ENCODE data around the gene PLCB1.
"Not testable (repeated sequence)": the region's sequence is repeated elsewhere in the genome, so short reads cannot be mapped to it uniquely, and the experiment has no call there.

Gene PLCB1

DNA sequence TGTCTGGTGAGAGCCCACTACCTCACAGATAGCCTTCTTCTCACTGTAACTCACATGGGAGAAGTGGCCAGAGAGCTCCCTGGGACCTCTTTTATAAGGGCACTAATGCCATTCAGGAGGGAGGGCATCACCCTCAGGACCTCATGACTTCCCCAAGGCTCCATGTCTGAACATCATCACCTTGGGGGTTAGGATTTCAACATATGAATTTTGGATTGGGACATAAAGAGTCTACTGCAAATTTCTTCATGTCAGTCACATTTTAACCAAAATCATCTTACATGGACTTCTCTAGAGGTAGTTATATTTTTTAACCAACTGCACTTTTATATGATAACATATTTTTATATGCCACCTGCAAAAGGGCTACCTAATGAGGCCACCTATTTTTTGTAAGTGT is 324.7 kb downstream of the PLCB1 start:
- Histone ChIP-seq H3K9me3 (ENCODE audit: insufficient read depth, low read depth, low read length) (no peaks in the 10 kb centered on the region), H3K27me3 (ENCODE audit: insufficient read depth, low read length) (no peaks in the 10 kb centered on the region), H3K36me3 (ENCODE audit: insufficient read depth, low read depth, low read length) (no peaks in the 10 kb centered on the region), H3K27ac (ENCODE audit: low read length) (no peak overlapping the region), H3K9ac (ENCODE audit: low read depth, low read length) (no peak overlapping the region), H3K4me3 (ENCODE audit: low read length) (no peak overlapping the region), H3K4me1 (ENCODE audit: insufficient read depth, low read length) (no peaks in the 10 kb centered on the region)

DNA sequence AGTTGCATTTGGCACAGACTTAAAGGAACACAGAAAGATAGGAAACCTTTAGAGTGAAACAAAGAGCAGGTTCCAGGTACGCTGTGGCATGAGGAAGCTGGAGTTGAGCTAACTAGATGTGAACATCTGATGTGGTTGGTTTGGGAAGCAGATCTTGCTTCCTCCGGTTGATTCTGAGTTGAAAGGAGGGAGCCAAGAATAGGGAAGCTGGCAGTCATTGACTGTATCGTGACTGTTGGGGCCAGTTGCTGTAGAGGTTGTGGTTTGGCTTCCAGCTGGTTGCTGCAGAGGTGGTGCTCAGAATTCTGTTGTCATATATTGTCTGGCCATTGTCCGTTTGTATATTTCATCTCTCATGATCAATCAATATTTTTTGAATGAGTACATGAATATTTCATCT is 325.9 kb downstream of the PLCB1 start:
- Histone ChIP-seq H3K27ac (ENCODE audit: low read length) (no peak overlapping the region), H3K27me3 (ENCODE audit: insufficient read depth, low read length) (no peaks in the 10 kb centered on the region), H3K9ac (ENCODE audit: low read depth, low read length) (no peak overlapping the region), H3K4me3 (ENCODE audit: low read length) (no peak overlapping the region), H3K9me3 (ENCODE audit: insufficient read depth, low read depth, low read length) (no peaks in the 10 kb centered on the region), H3K36me3 (ENCODE audit: insufficient read depth, low read depth, low read length) (no peaks in the 10 kb centered on the region), H3K4me1 (ENCODE audit: insufficient read depth, low read length) (no peaks in the 10 kb centered on the region)

DNA sequence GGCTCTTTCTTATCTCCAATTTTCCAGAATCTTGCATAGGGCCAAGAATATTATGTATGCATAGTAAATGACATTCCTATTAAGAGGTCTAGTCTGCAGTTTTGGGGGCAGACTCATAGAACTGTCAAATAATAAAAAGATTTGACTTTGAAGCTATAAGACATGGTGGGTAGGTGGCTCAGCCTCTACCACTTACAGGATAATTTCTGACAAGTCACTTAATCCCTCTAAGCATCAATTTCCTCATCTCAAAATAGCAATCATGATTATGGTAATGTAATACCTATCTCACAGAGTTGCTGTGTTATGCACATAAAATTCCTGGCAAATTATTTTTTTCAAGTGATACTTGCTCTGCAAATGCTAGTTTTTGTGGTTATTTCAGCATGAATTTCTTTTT is 329.1 kb downstream of the PLCB1 start:
- H3K27ac ChIP-seq (ENCODE audit: low read length), result no peak overlapping the region

DNA sequence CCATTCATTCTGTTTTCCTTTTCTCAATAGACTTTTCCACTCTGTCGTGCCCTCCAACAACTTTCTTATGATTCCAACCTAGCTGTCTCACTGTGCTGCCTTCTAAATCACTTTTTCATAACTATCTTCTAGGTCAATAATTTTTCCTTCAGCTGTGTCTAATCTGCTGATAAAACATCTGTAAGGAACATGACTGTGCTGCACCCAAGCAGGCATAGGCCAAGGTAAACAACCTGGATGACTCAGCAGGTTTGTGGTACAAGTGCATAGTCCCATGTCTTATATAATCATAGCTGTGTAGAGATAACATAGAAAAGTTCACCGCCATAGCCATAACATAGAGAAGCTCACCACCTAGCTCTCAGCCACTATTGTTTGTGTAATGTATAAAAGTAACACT is 332.3 kb downstream of the PLCB1 start:
- Histone ChIP-seq H3K4me1 (ENCODE audit: insufficient read depth, low read length) (no peaks in the 10 kb centered on the region), H3K9ac (ENCODE audit: low read depth, low read length) (no peak overlapping the region), H3K36me3 (ENCODE audit: insufficient read depth, low read depth, low read length) (no peaks in the 10 kb centered on the region), H3K27me3 (ENCODE audit: insufficient read depth, low read length) (no peaks in the 10 kb centered on the region), H3K9me3 (ENCODE audit: insufficient read depth, low read depth, low read length) (peaks cover 5% of the 10 kb centered on the region; the same call in 1 of the 2 replicates), H3K27ac (ENCODE audit: low read length) (no peak overlapping the region), H3K4me3 (ENCODE audit: low read length) (no peak overlapping the region)

More for the DNA sequence above, 329.1 kb downstream of the PLCB1 start:
- H3K36me3 ChIP-seq (ENCODE audit: insufficient read depth, low read depth, low read length), result no peaks in the 10 kb centered on the region
- no peak overlapping the region for H3K9ac ChIP-seq (ENCODE audit: low read depth, low read length)
- H3K4me1 ChIP-seq (ENCODE audit: insufficient read depth, low read length), result no peaks in the 10 kb centered on the region
- no peak overlapping the region for H3K4me3 ChIP-seq (ENCODE audit: low read length)
- peaks cover 5% of the 10 kb centered on the region; the same call in 1 of the 2 replicates for H3K9me3 ChIP-seq (ENCODE audit: insufficient read depth, low read depth, low read length)
- no peaks in the 10 kb centered on the region for H3K27me3 ChIP-seq (ENCODE audit: insufficient read depth, low read length)

DNA sequence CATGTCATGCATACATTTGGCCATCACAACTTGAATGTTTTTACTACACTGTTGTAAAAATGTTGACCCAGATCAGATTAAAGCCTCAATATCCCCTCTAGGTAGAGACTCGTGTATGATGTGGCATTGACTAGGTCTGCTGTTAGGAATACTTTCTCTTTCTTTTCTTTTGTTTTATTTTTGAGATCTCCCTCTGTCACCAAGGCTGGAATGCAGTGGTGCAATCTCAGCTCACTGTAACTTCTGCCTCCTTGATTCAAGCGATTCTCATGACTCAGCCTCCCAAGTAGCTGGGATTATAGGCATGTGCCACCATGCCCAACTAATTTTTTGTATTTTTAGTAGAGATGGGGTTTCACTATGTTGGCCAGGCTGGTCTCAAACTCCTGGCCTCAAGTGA is 334.7 kb downstream of the PLCB1 start:
- not testable (repeated sequence) for H3K4me1 ChIP-seq (ENCODE audit: insufficient read depth, low read length); H3K27me3 ChIP-seq (ENCODE audit: insufficient read depth, low read length); H3K9ac ChIP-seq (ENCODE audit: low read depth, low read length); H3K9me3 ChIP-seq (ENCODE audit: insufficient read depth, low read depth, low read length); H3K4me3 ChIP-seq (ENCODE audit: low read length); H3K27ac ChIP-seq (ENCODE audit: low read length); H3K36me3 ChIP-seq (ENCODE audit: insufficient read depth, low read depth, low read length)

DNA sequence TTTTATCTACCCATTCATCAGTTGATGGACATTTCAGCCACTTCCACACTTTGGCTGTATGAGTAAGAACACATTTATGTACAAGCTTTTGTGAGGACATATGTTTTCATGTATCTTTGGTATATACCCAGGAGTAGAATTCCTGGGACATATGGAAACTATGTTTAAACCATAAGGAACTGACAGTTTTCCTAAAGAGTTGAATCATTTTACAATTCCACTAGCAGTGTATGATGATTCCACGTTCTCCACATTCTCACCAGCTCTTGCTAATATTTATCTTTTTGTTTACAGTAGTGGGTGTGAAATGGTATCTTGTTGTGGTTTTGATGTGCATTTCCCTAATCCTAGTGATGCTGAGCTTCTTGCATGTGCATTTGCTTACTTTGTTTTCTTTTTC is 338.1 kb downstream of the PLCB1 start:
- no peak overlapping the region for H3K27ac ChIP-seq (ENCODE audit: low read length)
- peaks cover 12% of the 10 kb centered on the region; the same call in 1 of the 2 replicates for H3K4me1 ChIP-seq (ENCODE audit: insufficient read depth, low read length)
- H3K4me3 ChIP-seq (ENCODE audit: low read length), result no peak overlapping the region
- no peaks in the 10 kb centered on the region for H3K27me3 ChIP-seq (ENCODE audit: insufficient read depth, low read length)
- H3K9me3 ChIP-seq (ENCODE audit: insufficient read depth, low read depth, low read length), result no peaks in the 10 kb centered on the region
- H3K36me3 ChIP-seq (ENCODE audit: insufficient read depth, low read depth, low read length), result no peaks in the 10 kb centered on the region
- H3K9ac ChIP-seq (ENCODE audit: low read depth, low read length), result no peak overlapping the region

DNA sequence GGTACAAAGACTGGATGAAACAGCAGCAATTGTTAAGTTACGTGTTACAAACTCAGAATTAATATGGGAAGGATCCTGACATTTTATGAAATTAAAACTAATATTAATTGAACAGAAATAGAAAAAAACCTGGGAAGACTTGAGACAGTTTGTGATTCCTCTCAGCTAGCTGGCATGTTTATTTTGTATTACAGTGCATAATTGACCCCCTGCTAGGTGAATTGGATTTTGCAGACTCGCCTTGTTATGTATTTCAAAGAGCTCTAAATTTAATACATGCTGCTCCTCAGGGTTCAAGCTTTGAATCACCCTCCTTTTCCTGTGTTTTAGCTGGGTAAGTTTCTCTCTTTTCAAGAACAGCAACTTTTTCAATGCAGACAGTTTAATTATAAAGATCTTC is 339.4 kb downstream of the PLCB1 start:
- Histone ChIP-seq H3K27me3 (ENCODE audit: insufficient read depth, low read length) (no peaks in the 10 kb centered on the region), H3K4me3 (ENCODE audit: low read length) (0 out of 2 replicates have a peak overlapping the region, but pooled peaks have one; percentile 1), H3K4me1 (ENCODE audit: insufficient read depth, low read length) (peaks cover 12% of the 10 kb centered on the region; the same call in 1 of the 2 replicates), H3K36me3 (ENCODE audit: insufficient read depth, low read depth, low read length) (no peaks in the 10 kb centered on the region), H3K27ac (ENCODE audit: low read length) (no peak overlapping the region), H3K9ac (ENCODE audit: low read depth, low read length) (no peak overlapping the region), H3K9me3 (ENCODE audit: insufficient read depth, low read depth, low read length) (no peaks in the 10 kb centered on the region)

DNA sequence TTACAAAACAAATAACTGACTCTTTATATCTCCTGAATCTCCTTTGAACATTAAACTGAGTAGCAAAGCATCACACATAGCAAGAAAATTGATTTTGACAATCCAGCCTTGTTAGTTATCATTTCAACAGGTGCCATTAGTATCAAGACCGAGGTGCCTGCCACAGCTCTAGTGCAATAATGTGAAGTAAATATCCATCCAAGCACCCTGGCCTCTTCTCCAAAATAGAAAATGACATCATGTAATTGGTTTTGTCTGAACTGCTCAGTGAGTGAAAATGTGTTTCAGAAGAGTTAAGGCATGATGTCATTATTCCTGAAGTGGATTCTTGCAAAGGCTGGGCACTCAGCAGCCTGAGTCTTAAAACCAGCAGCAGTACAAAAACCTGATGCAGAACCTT is 341.4 kb downstream of the PLCB1 start:
- H3K4me3 ChIP-seq (ENCODE audit: low read length), result no peak overlapping the region
- peaks cover 12% of the 10 kb centered on the region; the same call in 1 of the 2 replicates for H3K4me1 ChIP-seq (ENCODE audit: insufficient read depth, low read length)
- H3K27ac ChIP-seq (ENCODE audit: low read length), result no peak overlapping the region
- H3K9ac ChIP-seq (ENCODE audit: low read depth, low read length), result no peak overlapping the region
- H3K9me3 ChIP-seq (ENCODE audit: insufficient read depth, low read depth, low read length), result no peaks in the 10 kb centered on the region
- no peaks in the 10 kb centered on the region for H3K36me3 ChIP-seq (ENCODE audit: insufficient read depth, low read depth, low read length)
- no peaks in the 10 kb centered on the region for H3K27me3 ChIP-seq (ENCODE audit: insufficient read depth, low read length)

DNA sequence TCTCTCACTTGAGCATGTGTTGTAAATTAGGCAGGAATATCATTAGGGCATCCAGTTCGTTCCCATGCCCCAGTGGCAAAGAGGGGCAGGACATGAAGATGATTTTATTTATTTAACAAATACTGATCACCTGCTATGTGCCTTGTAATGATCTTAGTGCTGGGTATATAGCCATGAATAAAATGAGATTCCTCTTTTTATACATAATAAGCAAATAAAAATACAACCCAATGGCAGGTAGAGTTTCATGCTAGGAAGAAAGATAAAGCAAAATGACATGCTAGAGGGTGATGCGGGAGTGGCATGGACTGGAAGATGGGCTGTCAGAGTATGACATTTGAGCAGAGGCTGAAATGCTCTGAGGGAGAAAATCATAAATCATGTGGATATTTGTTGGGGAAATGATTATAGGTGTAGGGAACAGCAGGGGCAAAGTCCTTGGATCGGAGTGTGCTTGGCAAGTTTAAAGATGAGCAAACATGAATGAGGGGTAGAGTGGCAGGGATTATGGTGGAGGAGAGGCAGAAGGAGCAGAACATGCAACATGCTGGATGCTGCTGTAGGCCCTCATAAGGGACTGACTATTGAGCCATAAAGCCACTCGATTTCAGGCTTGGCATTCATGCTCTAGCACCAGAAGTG is 342.1 kb downstream of the PLCB1 start:
- Histone ChIP-seq H3K27me3 (ENCODE audit: insufficient read depth, low read length) (no peaks in the 10 kb centered on the region), H3K9me3 (ENCODE audit: insufficient read depth, low read depth, low read length) (no peaks in the 10 kb centered on the region), H3K36me3 (ENCODE audit: insufficient read depth, low read depth, low read length) (no peaks in the 10 kb centered on the region), H3K4me1 (ENCODE audit: insufficient read depth, low read length) (peaks cover 12% of the 10 kb centered on the region; the same call in 1 of the 2 replicates), H3K27ac (ENCODE audit: low read length) (no peak overlapping the region), H3K4me3 (ENCODE audit: low read length) (no peak overlapping the region), H3K9ac (ENCODE audit: low read depth, low read length) (no peak overlapping the region)

DNA sequence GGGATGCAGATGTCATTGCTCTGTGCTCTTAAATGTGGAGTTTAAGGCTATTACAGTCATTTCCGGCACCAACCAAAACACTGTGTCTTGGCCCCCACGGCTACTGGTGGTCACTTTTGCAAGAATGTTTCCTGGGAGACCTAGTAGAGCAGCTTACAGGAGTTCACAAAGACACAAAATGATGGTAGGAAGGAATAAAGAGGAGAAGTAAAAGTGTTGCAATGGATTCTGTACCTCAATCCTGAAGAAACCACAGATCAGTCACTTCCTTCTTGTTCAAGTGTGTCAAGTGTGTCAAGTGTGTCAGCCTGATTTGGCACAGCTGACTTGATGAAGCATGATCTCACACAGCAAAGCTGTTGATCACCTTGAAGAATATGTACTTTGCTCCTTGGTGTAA is 344.0 kb downstream of the PLCB1 start:
- Histone ChIP-seq H3K27me3 (ENCODE audit: insufficient read depth, low read length) (no peaks in the 10 kb centered on the region), H3K27ac (ENCODE audit: low read length) (no peak overlapping the region), H3K4me3 (ENCODE audit: low read length) (no peak overlapping the region), H3K4me1 (ENCODE audit: insufficient read depth, low read length) (peaks cover 10% of the 10 kb centered on the region; the same call in 1 of the 2 replicates), H3K36me3 (ENCODE audit: insufficient read depth, low read depth, low read length) (no peaks in the 10 kb centered on the region), H3K9ac (ENCODE audit: low read depth, low read length) (no peak overlapping the region), H3K9me3 (ENCODE audit: insufficient read depth, low read depth, low read length) (no peaks in the 10 kb centered on the region)

DNA sequence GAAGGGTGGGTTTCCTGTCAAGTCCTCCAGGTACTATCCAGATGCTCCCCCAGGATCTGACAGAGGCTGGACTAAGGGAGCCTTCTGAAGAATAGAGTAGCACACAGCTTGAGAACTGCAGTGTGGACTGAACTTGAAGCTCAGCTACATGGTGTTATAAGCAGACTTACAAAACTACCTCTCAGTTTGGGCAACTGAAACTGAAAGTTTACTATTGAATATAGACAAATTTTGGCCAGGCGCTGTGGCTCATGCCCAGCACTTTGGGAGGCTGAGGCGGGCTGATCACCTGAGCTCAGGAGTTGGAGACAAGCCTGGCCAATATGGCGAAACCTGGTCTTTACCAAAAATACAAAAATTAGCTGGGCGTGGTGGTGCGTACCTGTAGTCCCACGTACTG is 348.5 kb downstream of the PLCB1 start:
- H3K36me3 ChIP-seq (ENCODE audit: insufficient read depth, low read depth, low read length), result no peaks in the 10 kb centered on the region
- no peak overlapping the region for H3K9ac ChIP-seq (ENCODE audit: low read depth, low read length)
- H3K4me3 ChIP-seq (ENCODE audit: low read length), result no peak overlapping the region
- H3K27me3 ChIP-seq (ENCODE audit: insufficient read depth, low read length), result no peaks in the 10 kb centered on the region
- no peaks in the 10 kb centered on the region for H3K4me1 ChIP-seq (ENCODE audit: insufficient read depth, low read length)
- no peak overlapping the region for H3K27ac ChIP-seq (ENCODE audit: low read length)
- H3K9me3 ChIP-seq (ENCODE audit: insufficient read depth, low read depth, low read length), result no peaks in the 10 kb centered on the region

DNA sequence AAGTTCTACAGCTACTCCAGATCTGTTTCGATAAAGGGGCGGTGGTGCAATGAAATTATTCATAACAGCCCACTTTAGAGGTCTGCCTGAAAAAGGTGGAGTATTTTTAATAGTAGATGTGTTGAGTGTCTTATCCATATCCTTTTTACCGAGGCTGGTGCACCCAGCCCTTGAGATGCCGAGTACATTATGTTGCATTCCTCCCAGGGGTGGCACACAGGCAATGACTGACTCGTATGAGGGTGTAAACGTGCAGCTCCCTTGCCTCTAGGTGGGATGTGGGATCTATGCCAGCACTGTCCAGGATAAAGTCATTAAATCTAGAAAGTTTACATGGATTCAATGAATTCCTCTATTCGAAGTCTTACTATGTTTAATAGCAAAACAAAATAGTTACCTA is 355.6 kb downstream of the PLCB1 start:
- H3K36me3 ChIP-seq (ENCODE audit: insufficient read depth, low read depth, low read length), result no peaks in the 10 kb centered on the region
- H3K9ac ChIP-seq (ENCODE audit: low read depth, low read length), result no peak overlapping the region
- H3K4me3 ChIP-seq (ENCODE audit: low read length), result no peak overlapping the region
- H3K27ac ChIP-seq (ENCODE audit: low read length), result no peak overlapping the region
- no peaks in the 10 kb centered on the region for H3K9me3 ChIP-seq (ENCODE audit: insufficient read depth, low read depth, low read length)
- no peaks in the 10 kb centered on the region for H3K27me3 ChIP-seq (ENCODE audit: insufficient read depth, low read length)
- peaks cover 3% of the 10 kb centered on the region; the same call in 1 of the 2 replicates for H3K4me1 ChIP-seq (ENCODE audit: insufficient read depth, low read length)

All from iPS-20b (cell line).